Fibroblast of the conjunctiva (primary cell): ENCODE results near the gene GSTM4.
"Not testable (repeated sequence)": the region's sequence is repeated elsewhere in the genome, so short reads cannot be mapped to it uniquely, and the experiment has no call there.

Experiments
- DNase-seq: peaks from one replicate; pipeline ENCODE4 v3.0.0-alpha.2; 2010; ENCODE audit warnings: low read depth

Gene GSTM4

DNA sequence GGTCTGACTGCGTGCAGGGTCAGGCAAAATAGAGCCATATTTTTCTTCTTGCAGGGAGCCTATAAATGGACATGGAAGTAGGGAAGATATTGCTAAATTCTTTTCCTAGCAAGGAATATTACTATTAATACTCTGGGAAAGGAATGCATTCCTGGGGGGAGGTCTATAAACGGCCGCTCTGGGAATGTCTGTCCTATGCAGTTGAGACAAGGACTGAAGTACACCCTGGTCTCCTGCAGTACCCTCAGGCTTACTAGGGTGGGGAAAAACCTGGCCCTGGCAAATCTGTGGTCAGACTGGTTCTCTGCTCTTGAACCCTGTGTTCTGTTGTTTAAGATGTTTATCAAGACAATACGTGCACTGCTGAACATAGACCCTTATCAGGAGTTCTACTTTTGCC lies 53.0 kb downstream of the GSTM4 start:
- not testable (repeated sequence) for DNase-seq

DNA sequence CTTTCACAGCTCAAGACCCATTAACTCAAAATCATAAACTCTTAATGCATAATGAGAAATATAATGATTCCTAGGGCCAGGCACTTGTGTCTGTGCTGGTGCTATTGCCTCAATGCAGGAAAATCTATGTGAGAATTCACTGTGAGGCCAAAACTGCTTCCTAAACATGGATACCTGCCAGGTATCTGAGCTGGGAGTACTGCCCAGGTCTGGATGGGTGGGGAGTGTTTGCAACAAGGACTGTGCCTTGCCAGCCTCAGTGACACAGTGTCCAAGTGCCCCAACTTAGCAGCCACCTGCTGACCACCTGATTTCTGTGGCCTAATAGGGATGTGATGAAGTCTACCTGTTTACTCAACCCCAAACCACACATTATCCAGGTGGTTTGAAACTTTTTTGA lies 53.9 kb downstream of the GSTM4 start:
- not testable (repeated sequence) for DNase-seq
